ENCODE data around the gene RNF214. TPM values are rescaled to one million over a fixed set of nuclear protein-coding genes. Genes with fewer than 3 reads are reported as not detected.

RNF214 gene
- total RNA-seq, 2 experiments from 2014 or later = 18.5 to 20.5 TPM

Other genes starting within 250 kb of the RNF214 start
- 10 to 100 TPM; 31.0 to 38.3 TPM for gene SIK3, start 134.2 kb upstream of the RNF214 start, total RNA-seq
- 10 to 100 TPM; 54.5 to 66.4 TPM for gene PAFAH1B2, start 88.4 kb upstream of the RNF214 start, total RNA-seq
- 10 to 100 TPM; 18.9 to 21.3 TPM for gene SIDT2, start 53.9 kb upstream of the RNF214 start, total RNA-seq
- 1 to 10 TPM; 2.3 to 2.7 TPM for gene TAGLN, start 33.3 kb upstream of the RNF214 start, total RNA-seq
- 100 to 1,000 TPM; 121 to 140 TPM for gene PCSK7, start 598 bp upstream of the RNF214 start, total RNA-seq
- gene BACE1-AS, start 58.7 kb downstream of the RNF214 start, total RNA-seq = 1 to 10 TPM; 4.5 to 5.1 TPM
- gene BACE1, start 83.6 kb downstream of the RNF214 start, total RNA-seq = 1 to 10 TPM in 1 of 2 experiments, under 1 TPM in 1; 0.79 to 1.7 TPM
- 10 to 100 TPM; 36.0 to 38.6 TPM for gene CEP164, start 95.2 kb downstream of the RNF214 start, total RNA-seq

Measured in activated CD8-positive, alpha-beta memory T cell treated with anti-CD3 and anti-CD28 coated beads, Interleukin-2, amount 10 ng/mL, durations not matched to agents 7 days and 5 days (primary cell).